PC-9 (cell line): ENCODE data around the gene MYH6. TPM values are rescaled to one million over a fixed set of nuclear protein-coding genes. Genes with fewer than 3 reads are reported as not detected.

Experiments used
- BruUV-seq: library from RNA; stranded (reverse); fragments of 400-500 nt; replicated peaks from 2 replicates; lab custom pipeline; 2021; lab: Mats Ljungman, UMichigan
- CTCF ChIA-PET: fragments of 300-600 bp; sonication (Branson Sonifier 250); formaldehyde crosslinking; loops from one replicate; lab custom pipeline; 2022; ENCODE audit warnings: antibody characterized with exemption; lab: Charles Lee
- POLR2A ChIA-PET: fragments of 300-600 bp; sonication (Branson Sonifier 250); formaldehyde crosslinking; loops from one replicate; lab custom pipeline; 2022; ENCODE audit warnings: antibody characterized with exemption; ENCODE audit not compliant: unreplicated experiment; lab: Charles Lee
- DNase-seq, 2 experiments: peaks; one replicate each; pipeline versions ENCODE4 v3.0.0 to v3.0.0-alpha.2; 2015 to 2022; ENCODE audit warnings: mixed read lengths in 1 of 2
- H2AFZ ChIP-seq: fragments of 200-600 bp; sonication (generic); 2 replicates; pipeline ENCODE4 v1.8.1; 2017; ENCODE audit warnings: antibody characterized with exemption
- H3F3A ChIP-seq: fragments of 200-600 bp; sonication (generic); 2 replicates; pipeline ENCODE4 v1.8.1; 2017; ENCODE audit warnings: antibody characterized with exemption, mild to moderate bottlenecking, low read depth; ENCODE audit not compliant: insufficient read depth
- H3K27ac ChIP-seq: fragments of 200-600 bp; sonication (generic); 2 replicates; pipeline ENCODE4 v1.6.1; 2016; ENCODE audit warnings: mixed run types
- H3K27me3 ChIP-seq: fragments of 200-600 bp; sonication (generic); 2 replicates; pipeline ENCODE4 v1.6.1; 2016; ENCODE audit warnings: low read depth, mixed run types; ENCODE audit not compliant: insufficient read depth
- H3K36me3 ChIP-seq: fragments of 200-600 bp; sonication (generic); 2 replicates; pipeline ENCODE4 v1.6.1; 2016; ENCODE audit warnings: low read depth, mixed run types
- H3K4me1 ChIP-seq: fragments of 200-600 bp; sonication (generic); replicated peaks from 2 replicates; pipeline ENCODE4 v1.6.1; 2016; ENCODE audit warnings: mixed run types; ENCODE audit not compliant: insufficient read depth
- H3K4me2 ChIP-seq: fragments of 200-600 bp; sonication (generic); 2 replicates; pipeline ENCODE4 v1.6.1; 2017; ENCODE audit warnings: mixed run types
- H3K4me3 ChIP-seq: fragments of 200-600 bp; sonication (generic); 2 replicates; pipeline ENCODE4 v1.6.1; 2016; ENCODE audit warnings: mixed run types
- H3K79me2 ChIP-seq: fragments of 200-600 bp; sonication (generic); 2 replicates; pipeline ENCODE4 v1.6.1; 2017; ENCODE audit warnings: low read depth, mixed run types
- H3K9me2 ChIP-seq: fragments of 200-600 bp; sonication (generic); 2 replicates; pipeline ENCODE4 v1.8.1; 2017; ENCODE audit warnings: mild to moderate bottlenecking; ENCODE audit not compliant: insufficient read depth
- H3K9me3 ChIP-seq: fragments of 200-600 bp; sonication (generic); 2 replicates; pipeline ENCODE4 v1.8.1; 2016; ENCODE audit warnings: low read depth; ENCODE audit not compliant: insufficient read depth
- H4K20me1 ChIP-seq: fragments of 200-600 bp; sonication (generic); 2 replicates; pipeline ENCODE4 v1.8.1; 2017; ENCODE audit not compliant: insufficient read depth
- CTCF ChIP-seq: fragments of 200-600 bp; sonication (generic); conservative IDR thresholded peaks from 2 replicates; pipeline ENCODE4 v1.6.1; 2017; ENCODE audit warnings: mixed run types, antibody characterized with exemption, mild to moderate bottlenecking, moderate library complexity
- EZH2 ChIP-seq: fragments of 200-600 bp; sonication (generic); IDR thresholded peaks from 2 replicates; pipeline ENCODE4 v1.8.0; 2017; ENCODE audit warnings: antibody characterized with exemption, low read depth
- intact Hi-C: fragments of 100-400 bp; cut with micrococcal nuclease; formaldehyde crosslinking; loops from one replicate; pipeline ENCODE4 v1.10.0; 2022; ENCODE audit not compliant: unreplicated experiment
- total RNA-seq: library from RNA; stranded (reverse); gene quantifications from 2 replicates; pipeline ENCODE4 v1.2.3, GENCODE V29; 2021

MYH6 gene
- total RNA-seq, 1 experiment from 2014 or later: not detected

- CTCF ChIA-PET: no interaction called here
- BruUV-seq: no TSS peak
Observed at GRCh38 chr14:23349156-23349845, 58.8 kb downstream of the MYH6 start.

GRCh38 chr14:23348297-23348655 is 59.8 kb downstream of the MYH6 start:
- ChIA-PET POLR2A (no interaction called here), CTCF (interaction anchor here (0.5 kb wide), 1 partner anchor 704 kb away, joined by 3 read pairs; no protein-coding TSS in a partner anchor)
- TF ChIP-seq CTCF: no peak
- no peak for TF ChIP-seq EZH2
- Histone ChIP-seq H3F3A (no peaks in the 10 kb centered on the region), H3K9me3 (no peaks in the 10 kb centered on the region; the same call in 1 of the 2 replicates), H3K9me2 (no peaks in the 10 kb centered on the region), H3K36me3 (no peaks in the 10 kb centered on the region), H4K20me1 (no peaks in the 10 kb centered on the region), H3K27me3 (peaks cover 44% of the 10 kb centered on the region), H3K4me2 (no peak overlapping the region), H3K4me1 (no peaks in the 10 kb centered on the region), H3K27ac (no peak overlapping the region), H3K4me3 (no peak overlapping the region), H3K79me2 (no peaks in the 10 kb centered on the region), H2AFZ (no peak overlapping the region)
- intact Hi-C loops: no loop called here
- BruUV-seq: no TSS peak
- DNase-seq: no peak

More at GRCh38 chr14:23349156-23349845, 58.8 kb downstream of the MYH6 start:
- no peaks in the 10 kb centered on the region for H3K9me2 ChIP-seq
- POLR2A ChIA-PET: no interaction called here
- peaks cover 45% of the 10 kb centered on the region for H3K27me3 ChIP-seq
- H3K4me2 ChIP-seq: no peak overlapping the region
- no peaks in the 10 kb centered on the region; the same call in 1 of the 2 replicates for H3K9me3 ChIP-seq
- H3K79me2 ChIP-seq: no peaks in the 10 kb centered on the region
- H2AFZ ChIP-seq: no peak overlapping the region
- H3K27ac ChIP-seq: no peak overlapping the region
- intact Hi-C loops: no loop called here
- DNase-seq: no peak
- no peak overlapping the region for H3K4me3 ChIP-seq
- TF ChIP-seq CTCF: no peak
- no peak for TF ChIP-seq EZH2
- no peaks in the 10 kb centered on the region for H3K36me3 ChIP-seq
- no peaks in the 10 kb centered on the region for H3F3A ChIP-seq
- H3K4me1 ChIP-seq: no peaks in the 10 kb centered on the region
- H4K20me1 ChIP-seq: no peaks in the 10 kb centered on the region

GRCh38 chr14:23347406-23348296 is 60.4 kb downstream of the MYH6 start:
- H3F3A ChIP-seq: no peaks in the 10 kb centered on the region
- intact Hi-C loops: no loop called here
- no peaks in the 10 kb centered on the region for H4K20me1 ChIP-seq
- POLR2A ChIA-PET: no interaction called here
- no peak for DNase-seq
- no peak overlapping the region for H3K27ac ChIP-seq
- TF ChIP-seq EZH2 (no peak), CTCF (no peak)
- no TSS peak for BruUV-seq
- H3K36me3 ChIP-seq: no peaks in the 10 kb centered on the region
- H3K27me3 ChIP-seq: peaks cover 43% of the 10 kb centered on the region
- no peaks in the 10 kb centered on the region for H3K9me2 ChIP-seq
- H3K9me3 ChIP-seq: no peaks in the 10 kb centered on the region; the same call in 1 of the 2 replicates
- no peaks in the 10 kb centered on the region for H3K79me2 ChIP-seq
- CTCF ChIA-PET: no interaction called here
- H3K4me1 ChIP-seq: no peaks in the 10 kb centered on the region
- H2AFZ ChIP-seq: no peak overlapping the region
- no peak overlapping the region for H3K4me2 ChIP-seq
- H3K4me3 ChIP-seq: no peak overlapping the region
